GM23338 (cell line): Measurements from ENCODE around the gene DPH6. TPM values are rescaled to one million over a fixed set of nuclear protein-coding genes. Genes with fewer than 3 reads are reported as not detected.
"Not testable (repeated sequence)": the region's sequence is repeated elsewhere in the genome, so short reads cannot be mapped to it uniquely, and the experiment has no call there.

Source experiments
- ATAC-seq: fragments of 200-7000 bp; cut with Tn5 transposase; 3 replicates; pipeline ENCODE4 v1.9.1; 2020
- DNase-seq: peaks from one replicate; pipeline ENCODE4 v3.0.0-alpha.2; 2015; ENCODE audit warnings: low spot score
- H2AFZ ChIP-seq: fragments of 200-600 bp; sonication (generic); 2 replicates; pipeline ENCODE4 v1.8.0; 2016; ENCODE audit warnings: antibody characterized with exemption, mild to moderate bottlenecking, moderate library complexity
- H3F3A ChIP-seq: fragments of 200-600 bp; sonication (generic); replicated peaks from 2 replicates; pipeline ENCODE4 v1.8.0; 2017; ENCODE audit warnings: antibody characterized with exemption, mixed run types, low read depth
- H3K27ac ChIP-seq: fragments of 200-600 bp; sonication (generic); 2 replicates; pipeline ENCODE4 v1.6.1; 2016; ENCODE audit warnings: low read depth
- H3K27me3 ChIP-seq: fragments of 200-600 bp; sonication (generic); 2 replicates; pipeline ENCODE4 v1.8.0; 2016; ENCODE audit warnings: mild to moderate bottlenecking, mixed run types, moderate library complexity; ENCODE audit not compliant: insufficient read depth
- H3K36me3 ChIP-seq: fragments of 200-600 bp; sonication (generic); 2 replicates; pipeline ENCODE4 v1.8.0; 2016; ENCODE audit warnings: mild to moderate bottlenecking; ENCODE audit not compliant: insufficient read depth
- H3K4me1 ChIP-seq: fragments of 200-600 bp; sonication (generic); 2 replicates; pipeline ENCODE4 v1.8.0; 2016; ENCODE audit warnings: mild to moderate bottlenecking, moderate library complexity; ENCODE audit not compliant: insufficient read depth
- H3K4me2 ChIP-seq: fragments of 200-600 bp; sonication (generic); 2 replicates; pipeline ENCODE4 v1.7.1; 2017; ENCODE audit warnings: mixed run types
- H3K4me3 ChIP-seq: fragments of 200-600 bp; sonication (generic); 2 replicates; pipeline ENCODE4 v1.6.1; 2016; ENCODE audit warnings: mixed run types
- H3K79me2 ChIP-seq: fragments of 200-600 bp; sonication (generic); replicated peaks from 2 replicates; pipeline ENCODE4 v1.8.0; 2017; ENCODE audit warnings: mild to moderate bottlenecking; ENCODE audit not compliant: insufficient read depth
- H3K9me2 ChIP-seq: fragments of 200-600 bp; sonication (generic); 2 replicates; pipeline ENCODE4 v1.8.0; 2017; ENCODE audit not compliant: insufficient read depth
- H4K20me1 ChIP-seq: fragments of 200-600 bp; sonication (generic); replicated peaks from 2 replicates; pipeline ENCODE4 v1.8.0; 2017; ENCODE audit warnings: mild to moderate bottlenecking; ENCODE audit not compliant: insufficient read depth
- H3K27ac Mint-ChIP-seq: 2 replicates; pipeline ENCODE4 v1.8.0; 2020; ENCODE audit warnings: inconsistent platforms, mild to moderate bottlenecking, moderate library complexity, mixed read lengths
- H3K27me3 Mint-ChIP-seq: 3 replicates; pipeline ENCODE4 v1.8.0; 2022; ENCODE audit warnings: low read depth, mild to moderate bottlenecking, moderate library complexity, mixed read lengths, inconsistent platforms; ENCODE audit not compliant: insufficient read depth, poor library complexity
- H3K36me3 Mint-ChIP-seq: 3 replicates; pipeline ENCODE4 v1.8.0; 2021; ENCODE audit warnings: low read depth, mild to moderate bottlenecking, inconsistent platforms, moderate library complexity, mixed read lengths
- H3K4me1 Mint-ChIP-seq: 3 replicates; pipeline ENCODE4 v1.8.0; 2020; ENCODE audit warnings: mild to moderate bottlenecking, inconsistent platforms, mixed read lengths
- H3K4me3 Mint-ChIP-seq: 3 replicates; pipeline ENCODE4 v1.8.0; 2021; ENCODE audit warnings: moderate library complexity, mild to moderate bottlenecking, inconsistent platforms, mixed read lengths
- H3K9me3 Mint-ChIP-seq: 3 replicates; pipeline ENCODE4 v1.8.0; 2020; ENCODE audit warnings: moderate library complexity, mild to moderate bottlenecking, inconsistent platforms, mixed read lengths
- ETS1 ChIP-seq: IDR thresholded peaks from 2 replicates; pipeline ENCODE4 v1.6.1; 2016; ENCODE audit warnings: antibody characterized with exemption
- EZH2 ChIP-seq: fragments of 200-600 bp; sonication (generic); IDR thresholded peaks from one replicate; pipeline ENCODE4 v1.8.0; 2017; ENCODE audit warnings: antibody characterized with exemption, mild to moderate bottlenecking, low read depth; ENCODE audit not compliant: unreplicated experiment
- ZNF331 ChIP-seq: fragments of 250-450 bp; sonication (Bioruptor Pico); IDR thresholded peaks from 2 replicates; pipeline ENCODE4 v1.5.0; 2020; ENCODE audit warnings: low read depth, mild to moderate bottlenecking, moderate library complexity
- ZNF462 ChIP-seq: fragments of 250-450 bp; sonication (Bioruptor Pico); IDR thresholded peaks from 2 replicates; pipeline ENCODE4 v1.5.0; 2020; ENCODE audit warnings: mild to moderate bottlenecking, moderate library complexity
- polyA plus RNA-seq: library from polyadenylated mRNA; unstranded; fragments of >200 nt; fragmentation: Nextera tagmentation; extraction: Ambion mirVana; gene quantifications from 2 replicates; pipeline ENCODE4 v1.2.1, GENCODE V29; 2016
- total RNA-seq: library from RNA; depleted of rRNA; stranded (reverse); fragments of >200 nt; shearing (Covaris generic); gene quantifications from 2 replicates; pipeline ENCODE4 v1.2.3, GENCODE V29; 2014

Gene DPH6
- total and polyA plus RNA-seq, 2 experiments from 2014 or later = 37.9 to 46.9 TPM

- TF ChIP-seq ZNF462 (CRISPR knock-in tag) (no peak), ZNF331 (CRISPR knock-in tag) (no peak), EZH2 (no peak), ETS1 (no peak)
These were observed 49.7 kb upstream of the DPH6 start (continued) for GRCh38 chr15:35595656-35596055.

GRCh38 chr15:35591987-35592386 lies 46.0 kb upstream of the DPH6 start:
- H3K4me2 ChIP-seq, H3K4me3 ChIP-seq, H3K27ac Mint-ChIP-seq, H3F3A ChIP-seq, H3K36me3 Mint-ChIP-seq, H3K27ac ChIP-seq, H3K27me3 Mint-ChIP-seq, DNase-seq, H4K20me1 ChIP-seq, H3K9me3 Mint-ChIP-seq, H3K79me2 ChIP-seq, H3K4me1 Mint-ChIP-seq, H3K27me3 ChIP-seq, H3K9me2 ChIP-seq, H3K4me3 Mint-ChIP-seq, H3K4me1 ChIP-seq, H3K36me3 ChIP-seq, H2AFZ ChIP-seq, ATAC-seq: not testable (repeated sequence)
